ENCODE data around the gene STRAP. TPM values are rescaled to one million over a fixed set of nuclear protein-coding genes. Genes with fewer than 3 reads are reported as not detected.

Gene STRAP, protein sequence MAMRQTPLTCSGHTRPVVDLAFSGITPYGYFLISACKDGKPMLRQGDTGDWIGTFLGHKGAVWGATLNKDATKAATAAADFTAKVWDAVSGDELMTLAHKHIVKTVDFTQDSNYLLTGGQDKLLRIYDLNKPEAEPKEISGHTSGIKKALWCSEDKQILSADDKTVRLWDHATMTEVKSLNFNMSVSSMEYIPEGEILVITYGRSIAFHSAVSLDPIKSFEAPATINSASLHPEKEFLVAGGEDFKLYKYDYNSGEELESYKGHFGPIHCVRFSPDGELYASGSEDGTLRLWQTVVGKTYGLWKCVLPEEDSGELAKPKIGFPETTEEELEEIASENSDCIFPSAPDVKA
- total RNA-seq, result 10 to 100 TPM; 24.5 to 45.4 (median 37.7) TPM

DNA sequence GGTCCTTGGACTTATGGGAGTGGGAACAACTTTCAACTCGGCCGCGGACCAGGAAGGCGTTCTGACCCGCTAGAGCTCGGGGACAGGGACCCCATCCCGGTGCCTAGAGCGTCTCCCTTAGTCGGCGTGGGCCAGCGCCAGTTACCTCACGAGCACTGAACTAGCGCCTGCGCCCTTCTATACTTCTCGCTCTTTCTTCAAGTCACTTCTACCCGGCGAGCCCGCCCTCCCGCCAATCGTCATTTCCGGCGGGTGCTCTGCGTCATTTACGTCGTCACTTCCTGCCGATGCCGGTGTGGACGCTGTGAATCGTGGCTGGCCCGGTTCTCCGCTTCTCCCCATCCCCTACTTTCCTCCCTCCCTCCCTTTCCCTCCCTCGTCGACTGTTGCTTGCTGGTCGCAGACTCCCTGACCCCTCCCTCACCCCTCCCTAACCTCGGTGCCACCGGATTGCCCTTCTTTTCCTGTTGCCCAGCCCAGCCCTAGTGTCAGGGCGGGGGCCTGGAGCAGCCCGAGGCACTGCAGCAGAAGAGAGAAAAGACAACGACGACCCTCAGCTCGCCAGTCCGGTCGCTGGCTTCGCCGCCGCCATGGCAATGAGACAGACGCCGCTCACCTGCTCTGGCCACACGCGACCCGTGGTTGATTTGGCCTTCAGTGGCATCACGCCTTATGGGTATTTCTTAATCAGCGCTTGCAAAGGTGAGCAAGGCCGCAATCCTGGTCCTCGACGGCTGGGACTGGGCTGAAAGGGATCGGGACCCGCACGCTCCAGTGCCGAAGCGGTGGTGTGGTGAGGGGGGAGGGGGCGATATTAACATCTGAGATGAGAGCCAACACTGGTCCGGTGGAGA lies at the start of gene STRAP:
Gene STRAP (plus strand): TSS at position 270 of the 854 bp plus-strand sequence. CDS start 321 bp downstream, at position 591.
- Histone ChIP-seq H3K36me3 (no peaks in the 10 kb centered on the region), H3K27me3 (no peaks in the 10 kb centered on the region), H3K4me3 (peak within 1 kb of the TSS; percentile 80), H3K27ac (peak within 1 kb of the TSS; percentile 95), H3K9me3 (no peaks in the 10 kb centered on the region), H3K4me1 (peaks cover 31% of the 10 kb centered on the region)
- peak; percentile 88 to 97 for TF ChIP-seq POLR2A (IDR thresholded peaks at IDR 0.05)
- no peak for TF ChIP-seq EP300 (IDR thresholded peaks at IDR 0.05)
- TF ChIP-seq POLR2AphosphoS5 (IDR thresholded peaks at IDR 0.05), result peak; percentile 54 to 88 (median 85)
- TF ChIP-seq, protein P1, sequence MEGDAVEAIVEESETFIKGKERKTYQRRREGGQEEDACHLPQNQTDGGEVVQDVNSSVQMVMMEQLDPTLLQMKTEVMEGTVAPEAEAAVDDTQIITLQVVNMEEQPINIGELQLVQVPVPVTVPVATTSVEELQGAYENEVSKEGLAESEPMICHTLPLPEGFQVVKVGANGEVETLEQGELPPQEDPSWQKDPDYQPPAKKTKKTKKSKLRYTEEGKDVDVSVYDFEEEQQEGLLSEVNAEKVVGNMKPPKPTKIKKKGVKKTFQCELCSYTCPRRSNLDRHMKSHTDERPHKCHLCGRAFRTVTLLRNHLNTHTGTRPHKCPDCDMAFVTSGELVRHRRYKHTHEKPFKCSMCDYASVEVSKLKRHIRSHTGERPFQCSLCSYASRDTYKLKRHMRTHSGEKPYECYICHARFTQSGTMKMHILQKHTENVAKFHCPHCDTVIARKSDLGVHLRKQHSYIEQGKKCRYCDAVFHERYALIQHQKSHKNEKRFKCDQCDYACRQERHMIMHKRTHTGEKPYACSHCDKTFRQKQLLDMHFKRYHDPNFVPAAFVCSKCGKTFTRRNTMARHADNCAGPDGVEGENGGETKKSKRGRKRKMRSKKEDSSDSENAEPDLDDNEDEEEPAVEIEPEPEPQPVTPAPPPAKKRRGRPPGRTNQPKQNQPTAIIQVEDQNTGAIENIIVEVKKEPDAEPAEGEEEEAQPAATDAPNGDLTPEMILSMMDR (IDR thresholded peaks at IDR 0.05), result no peak
- under 1% methylated on average over 58 of the region's 63 CpGs for WGBS
- DNase-seq (ENCODE audit: low spot score in 2 of 2), result peak; percentile 98

DNA sequence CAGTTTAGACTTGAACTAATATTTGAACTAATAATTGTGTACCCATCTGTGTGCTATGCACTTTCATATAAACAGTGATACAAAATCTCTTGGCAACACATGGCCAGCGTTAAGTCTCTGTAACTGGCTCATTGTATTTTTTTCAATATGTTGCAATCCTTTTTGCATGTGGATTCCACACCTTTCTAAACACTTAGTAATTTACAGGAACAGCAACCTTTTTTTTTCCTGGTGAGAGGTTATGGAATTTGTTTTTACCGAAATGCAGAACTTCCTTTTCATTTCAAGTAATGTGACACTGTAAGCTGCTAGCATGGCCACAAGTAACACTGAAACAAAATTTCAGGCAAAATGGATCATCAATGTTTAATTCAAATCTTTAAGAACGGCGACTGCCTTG lies 47.6 kb upstream of the STRAP start:
- Histone ChIP-seq H3K9me3 (no peaks in the 10 kb centered on the region), H3K27ac (no peak overlapping the region), H3K27me3 (no peaks in the 10 kb centered on the region), H3K36me3 (no peaks in the 10 kb centered on the region), H3K4me3 (no peak overlapping the region), H3K4me1 (peaks cover 4% of the 10 kb centered on the region)
- DNase-seq (ENCODE audit: low spot score in 2 of 2), result no peak
- WGBS, result 66% methylated on average over 4 of the region's 4 CpGs
- TF ChIP-seq, protein P1 (IDR thresholded peaks at IDR 0.05), result no peak
- TF ChIP-seq POLR2A (IDR thresholded peaks at IDR 0.05) (no peak), POLR2AphosphoS5 (IDR thresholded peaks at IDR 0.05) (no peak), EP300 (IDR thresholded peaks at IDR 0.05) (no peak)

DNA sequence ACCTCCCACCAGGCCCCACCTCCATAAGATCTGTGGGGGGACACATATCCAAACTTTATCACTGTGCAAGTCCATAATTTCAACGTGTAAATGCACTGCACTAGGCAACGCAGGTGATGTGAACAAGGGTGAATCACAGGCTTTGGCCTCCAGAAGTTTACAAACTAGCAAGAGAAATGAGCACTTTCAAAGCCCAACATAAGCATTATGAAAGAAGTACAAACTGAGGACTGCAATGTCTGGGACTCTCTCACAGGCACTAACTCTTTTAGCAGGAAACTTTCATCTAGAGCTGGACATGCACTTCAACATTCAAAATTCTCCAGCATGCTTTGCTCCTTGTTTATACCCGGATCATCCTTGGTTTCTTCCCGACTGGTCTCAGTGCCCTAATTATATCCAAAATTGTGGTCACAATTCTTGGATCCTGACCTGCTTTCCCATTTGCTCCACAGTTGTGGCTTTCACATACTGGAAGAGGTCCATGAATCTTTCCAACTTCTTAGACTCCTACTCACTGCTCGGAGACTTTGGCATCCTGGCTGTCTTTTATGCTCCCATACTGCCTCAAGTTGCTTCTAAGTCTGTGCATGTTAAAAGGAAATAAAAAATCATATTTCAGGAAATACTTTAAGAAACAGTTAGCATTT lies 44.9 kb upstream of the STRAP start:
- H3K36me3 ChIP-seq, result no peaks in the 10 kb centered on the region
- peaks cover 4% of the 10 kb centered on the region for H3K4me1 ChIP-seq
- H3K27ac ChIP-seq, result no peak overlapping the region
- TF ChIP-seq, protein P1 (IDR thresholded peaks at IDR 0.05), result no peak
- no peak for TF ChIP-seq POLR2A (IDR thresholded peaks at IDR 0.05)
- TF ChIP-seq POLR2AphosphoS5 (IDR thresholded peaks at IDR 0.05), result no peak
- TF ChIP-seq EP300 (IDR thresholded peaks at IDR 0.05), result no peak
- H3K4me3 ChIP-seq, result no peak overlapping the region
- 41% methylated on average over 5 of the region's 5 CpGs for WGBS
- no peak for DNase-seq (ENCODE audit: low spot score in 2 of 2)
- no peaks in the 10 kb centered on the region for H3K9me3 ChIP-seq
- no peaks in the 10 kb centered on the region for H3K27me3 ChIP-seq

DNA sequence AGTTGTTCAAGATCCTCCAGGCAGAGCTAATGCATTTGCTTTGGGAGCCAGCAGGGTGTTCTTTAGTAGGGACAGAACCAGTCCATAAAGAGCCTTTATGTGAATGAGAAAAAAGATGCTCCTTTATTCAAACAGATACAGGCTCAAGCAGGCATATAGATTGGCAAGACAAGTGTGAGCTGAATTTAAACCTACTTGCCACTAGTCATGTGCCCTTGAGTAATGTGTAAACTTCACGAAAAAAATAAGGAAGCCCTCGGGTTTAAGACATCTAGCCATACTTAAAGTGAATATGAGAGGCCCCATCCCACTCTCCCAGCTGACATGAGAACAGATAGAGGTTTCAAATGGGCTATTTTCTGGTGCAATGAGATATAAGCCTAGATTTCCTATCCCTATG lies 43.1 kb upstream of the STRAP start:
- DNase-seq (ENCODE audit: low spot score in 2 of 2), result no peak
- WGBS, result 56% methylated on average over 2 of the region's 2 CpGs

More for the DNA sequence above, 43.1 kb upstream of the STRAP start:
- no peak overlapping the region for H3K27ac ChIP-seq
- no peak for TF ChIP-seq POLR2A (IDR thresholded peaks at IDR 0.05)
- TF ChIP-seq POLR2AphosphoS5 (IDR thresholded peaks at IDR 0.05), result no peak
- TF ChIP-seq, protein P1 (IDR thresholded peaks at IDR 0.05), result no peak
- TF ChIP-seq EP300 (IDR thresholded peaks at IDR 0.05), result no peak
- H3K4me1 ChIP-seq, result peaks cover 4% of the 10 kb centered on the region
- H3K4me3 ChIP-seq, result no peak overlapping the region
- H3K9me3 ChIP-seq, result no peaks in the 10 kb centered on the region
- H3K36me3 ChIP-seq, result no peaks in the 10 kb centered on the region
- H3K27me3 ChIP-seq, result no peaks in the 10 kb centered on the region
